NCI-H82 treated with DMSO at 0.1 percent for 48 hours (cell line): ENCODE data around the gene CTRL.

Source experiments
- DNase-seq: peaks from one replicate; lab custom pipeline; 2025; ENCODE audit not compliant: unreplicated experiment; lab: John Stamatoyannopoulos, UW

The CTRL gene

GRCh38 chr16:67892899-67893742 is 38.5 kb downstream of the CTRL start, which contains the start of gene PSKH1:
PSKH1 (plus strand) TSS chr16:67893254; CDS start chr16:67908750, 15,496 bp downstream.
- DNase-seq = peak; percentile 90

- no peak for DNase-seq
Observed at GRCh38 chr16:67892375-67892774, 39.3 kb downstream of the CTRL start.

DNA sequence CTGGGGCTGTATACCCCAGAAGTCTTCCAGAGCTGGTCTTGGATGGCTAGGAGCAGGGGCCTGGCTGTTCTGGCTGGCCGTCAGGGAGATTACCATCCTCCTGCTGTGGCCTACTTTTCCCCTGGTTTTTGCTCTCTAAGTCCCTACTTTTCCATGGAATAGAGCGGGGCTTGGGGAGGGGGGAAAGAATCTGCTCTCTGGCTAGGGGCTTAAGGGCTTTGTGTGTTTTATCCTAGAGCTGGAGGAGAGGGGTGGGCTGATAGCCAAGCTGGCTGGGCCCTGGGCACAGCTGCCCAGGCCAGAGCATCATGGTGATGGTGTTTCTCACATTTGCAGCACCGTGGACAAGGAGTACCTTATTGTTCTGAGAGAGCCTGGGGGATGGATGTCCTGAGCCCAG is 43.3 kb downstream of the CTRL start:
- DNase-seq = no peak

DNA sequence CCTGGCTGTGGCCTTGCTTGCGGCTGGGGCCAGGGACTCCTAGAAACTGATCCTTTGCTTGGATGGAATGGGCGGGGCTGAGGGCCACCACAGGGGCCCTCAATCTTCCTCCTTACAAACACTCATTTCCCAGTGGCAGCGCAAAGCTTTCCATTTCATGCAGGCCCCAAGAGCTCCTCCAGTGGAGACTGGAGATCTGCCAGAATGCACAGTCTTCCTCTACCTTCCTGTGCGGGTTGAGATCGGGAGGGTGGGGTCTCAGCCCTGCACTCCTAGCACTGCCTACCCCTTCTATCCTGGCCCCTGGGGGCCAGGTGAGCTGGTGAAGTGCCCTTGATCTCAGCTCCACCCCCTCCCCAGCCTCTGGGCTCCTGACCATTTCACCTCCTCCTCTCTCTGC is 45.3 kb downstream of the CTRL start:
- no peak for DNase-seq

- DNase-seq = no peak
Observed at GRCh38 chr16:67885976-67886375, 45.7 kb downstream of the CTRL start.

DNA sequence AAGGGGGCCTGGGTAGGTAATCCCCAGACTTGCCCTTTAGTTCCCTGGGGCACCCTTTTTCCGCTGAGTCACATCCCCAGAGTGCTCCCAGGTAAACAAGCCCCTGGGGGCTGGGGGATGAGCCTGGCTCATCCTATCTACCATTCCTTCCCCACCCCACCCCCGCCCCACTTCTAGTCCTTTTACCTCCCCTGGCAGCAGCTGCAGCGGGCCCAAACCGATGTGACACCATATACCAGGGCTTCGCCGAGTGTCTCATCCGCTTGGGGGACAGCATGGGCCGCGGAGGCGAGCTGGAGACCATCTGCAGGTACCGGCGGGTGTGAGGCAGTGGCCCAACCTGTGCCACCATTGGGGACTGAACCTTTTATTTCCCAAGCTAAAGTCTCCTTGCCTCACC is 46.1 kb downstream of the CTRL start:
- no peak for DNase-seq

GRCh38 chr16:67884684-67885083 is 47.0 kb downstream of the CTRL start, which contains the start of gene NRN1L:
NRN1L (plus strand) TSS chr16:67884885; CDS start chr16:67884904, 19 bp downstream.
- peak; percentile 65 for DNase-seq

DNA sequence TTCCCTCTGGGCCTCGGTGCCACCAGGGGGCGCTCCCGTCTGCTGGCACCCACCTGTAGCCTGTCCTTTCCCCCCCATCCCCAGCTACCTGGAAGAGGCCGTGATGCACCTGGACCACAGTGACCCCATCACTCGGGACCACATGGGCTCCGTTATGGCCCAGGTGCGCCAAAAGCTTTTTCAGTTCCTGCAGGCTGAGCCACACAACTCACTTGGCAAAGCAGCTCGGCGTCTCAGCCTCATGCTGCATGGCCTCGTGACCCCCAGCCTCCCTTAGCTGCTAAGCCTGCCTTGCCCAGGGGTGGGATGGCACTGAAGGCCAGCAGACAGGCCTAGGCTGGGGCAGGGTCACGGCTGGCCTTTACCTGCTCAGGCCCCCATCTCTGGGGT is 47.8 kb downstream of the CTRL start:
- DNase-seq = no peak

DNA sequence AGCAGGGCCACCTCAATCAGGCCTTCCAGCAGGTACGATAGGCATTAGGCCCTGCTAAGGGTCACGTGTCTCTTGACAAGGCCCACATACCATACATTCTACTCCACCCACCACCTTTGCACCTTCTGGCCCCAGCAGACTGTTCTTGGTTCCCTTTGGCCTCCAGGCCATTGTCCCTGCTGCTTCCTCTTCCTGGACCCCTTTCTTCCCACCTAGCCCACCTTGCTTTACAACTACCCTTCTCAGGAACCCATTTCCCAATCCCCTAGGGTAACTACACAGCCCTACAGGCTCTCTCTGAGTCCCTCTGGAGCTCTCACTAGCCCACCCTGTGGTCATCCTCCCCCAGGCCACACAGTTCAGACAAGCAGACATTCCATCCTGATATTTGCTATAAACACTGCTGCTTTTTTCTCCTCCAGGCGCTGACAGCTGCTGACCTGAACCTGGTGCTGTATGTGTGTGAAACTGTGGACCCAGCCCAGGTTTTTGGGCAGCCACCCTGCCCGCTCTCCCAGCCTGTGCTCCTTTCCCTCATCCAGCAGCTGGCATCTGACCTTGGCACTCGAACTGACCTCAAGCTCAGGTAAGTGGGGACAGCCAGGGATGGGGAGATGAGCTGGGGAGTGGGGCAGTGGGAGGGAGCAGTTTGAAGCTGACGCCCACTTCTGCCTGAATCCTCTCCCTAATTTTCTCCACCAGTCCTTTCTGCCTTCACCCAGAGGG is 48.4 kb downstream of the CTRL start:
- DNase-seq = no peak

DNA sequence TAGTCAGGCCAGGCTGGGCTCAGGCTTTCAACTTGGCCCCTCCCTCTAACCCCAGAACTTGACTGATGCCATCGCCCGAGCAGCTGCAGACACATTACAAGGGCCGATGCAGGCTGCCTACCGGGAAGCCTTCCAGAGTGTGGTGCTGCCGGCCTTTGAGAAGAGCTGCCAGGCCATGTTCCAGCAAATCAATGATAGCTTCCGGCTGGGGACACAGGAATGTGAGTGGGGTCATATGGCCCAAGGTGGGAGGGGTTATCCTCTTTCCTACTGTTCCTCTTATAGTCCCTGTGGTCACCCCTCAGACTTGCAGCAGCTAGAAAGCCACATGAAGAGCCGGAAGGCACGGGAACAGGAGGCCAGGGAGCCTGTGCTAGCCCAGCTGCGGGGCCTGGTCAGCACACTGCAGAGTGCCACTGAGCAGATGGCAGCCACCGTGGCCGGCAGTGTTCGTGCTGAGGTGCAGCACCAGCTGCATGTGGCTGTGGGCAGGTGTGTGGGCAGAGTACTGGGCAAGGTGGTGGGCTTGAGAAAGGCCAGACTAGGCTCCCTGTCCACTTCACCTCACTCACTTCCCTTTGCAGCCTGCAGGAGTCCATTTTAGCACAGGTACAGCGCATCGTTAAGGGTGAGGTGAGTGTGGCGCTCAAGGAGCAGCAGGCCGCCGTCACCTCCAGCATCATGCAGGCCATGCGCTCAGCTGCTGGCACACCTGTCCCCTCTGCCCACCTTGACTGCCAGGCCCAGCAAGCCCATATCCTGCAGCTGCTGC is 49.1 kb downstream of the CTRL start:
- no peak for DNase-seq

DNA sequence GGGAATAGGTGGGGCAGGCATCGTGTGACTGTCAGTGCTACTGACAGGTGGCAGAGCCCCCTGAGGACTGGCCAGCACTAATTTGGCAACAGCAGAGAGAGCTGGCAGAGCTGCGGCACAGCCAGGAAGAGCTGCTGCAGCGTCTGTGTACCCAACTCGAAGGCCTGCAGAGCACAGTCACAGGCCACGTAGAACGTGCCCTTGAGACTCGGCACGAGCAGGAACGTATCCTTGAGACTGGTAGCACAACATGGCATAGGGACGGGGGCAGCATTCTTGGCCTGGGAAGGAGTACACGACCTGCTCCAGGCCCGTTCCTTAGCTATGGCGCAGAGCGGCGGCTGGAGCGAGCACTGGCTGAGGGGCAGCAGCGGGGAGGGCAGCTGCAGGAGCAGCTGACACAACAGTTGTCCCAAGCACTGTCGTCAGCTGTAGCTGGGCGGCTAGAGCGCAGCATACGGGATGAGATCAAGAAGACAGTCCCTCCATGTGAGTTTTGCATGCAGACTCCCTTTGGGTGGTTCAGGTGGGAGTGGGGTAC is 50.0 kb downstream of the CTRL start:
- DNase-seq = no peak

- DNase-seq = no peak
Observed at GRCh38 chr16:67880584-67880983, 51.1 kb downstream of the CTRL start.

GRCh38 chr16:67879936-67880335 is 51.7 kb downstream of the CTRL start:
- DNase-seq = no peak
